GM18909 (cell line): ENCODE data around the gene CYP4F8.
"Not testable (repeated sequence)": the region's sequence is repeated elsewhere in the genome, so short reads cannot be mapped to it uniquely, and the experiment has no call there.

Experiments used
- ATAC-seq: cut with Tn5 transposase; IDR thresholded peaks from one replicate; pipeline ENCODE4 v1.9.1; 2021; ENCODE audit warnings: mild to moderate bottlenecking; ENCODE audit not compliant: unreplicated experiment, poor library complexity

The CYP4F8 gene

GRCh38 chr19:15641901-15642491 lies 27.0 kb downstream of the CYP4F8 start:
- ATAC-seq, result no peak

GRCh38 chr19:15642807-15643206 lies 27.8 kb downstream of the CYP4F8 start:
- ATAC-seq, result no peak

GRCh38 chr19:15643387-15643786 lies 28.4 kb downstream of the CYP4F8 start:
- no peak for ATAC-seq

DNA sequence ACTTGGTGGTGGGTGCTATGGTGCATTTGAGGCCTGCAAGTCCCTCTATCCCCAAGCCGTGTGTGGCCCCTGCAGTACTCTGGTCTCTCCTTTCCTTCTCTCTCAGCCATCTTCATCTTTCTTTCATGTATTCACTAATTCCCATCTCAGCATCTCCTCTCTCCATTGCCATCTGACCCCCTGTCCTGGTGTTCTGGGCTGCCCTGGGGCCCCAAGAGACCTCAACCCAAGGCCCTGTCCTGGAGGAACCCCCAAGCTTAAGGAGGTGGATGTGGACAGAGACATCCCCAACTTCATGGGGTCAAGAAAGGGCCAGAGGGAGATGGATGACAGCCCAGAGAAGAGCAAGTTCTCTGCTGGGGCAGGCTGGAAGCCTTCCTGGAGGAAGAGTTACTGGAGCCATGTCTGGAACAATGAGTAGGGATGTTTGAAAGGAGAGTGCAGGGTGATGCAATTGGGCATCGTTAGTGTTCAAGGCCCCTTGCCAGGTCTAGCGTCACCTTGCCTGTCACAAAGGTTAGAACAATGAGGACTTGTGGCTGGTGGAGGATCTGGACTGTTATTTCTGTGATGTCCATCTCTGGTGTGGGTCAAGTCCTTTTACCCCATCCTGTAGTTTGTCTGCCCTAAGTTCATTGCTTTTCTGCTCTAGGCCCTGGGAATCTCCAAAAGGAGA lies 29.2 kb downstream of the CYP4F8 start:
- no peak for ATAC-seq

DNA sequence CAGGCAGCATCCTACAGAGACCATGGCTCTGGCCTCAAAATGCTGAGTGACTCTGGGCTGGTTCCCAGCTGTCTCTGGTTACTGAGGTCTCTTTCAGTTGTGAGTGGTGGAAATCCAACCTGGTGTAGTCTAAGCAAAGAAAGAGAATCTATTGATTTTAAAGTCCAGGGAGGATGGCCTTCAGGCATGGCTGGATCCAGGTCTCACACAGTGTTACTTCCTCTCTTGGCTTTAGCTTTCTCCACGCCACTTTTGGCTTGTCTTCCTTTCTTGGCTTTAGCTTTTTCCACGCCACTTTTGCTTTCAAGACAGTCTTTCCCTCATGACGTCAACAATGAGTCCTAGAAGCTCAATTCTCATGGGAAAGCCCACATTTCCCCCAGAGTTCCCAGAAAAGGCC lies 29.8 kb downstream of the CYP4F8 start:
- ATAC-seq, result no peak

GRCh38 chr19:15649526-15649925 lies 34.5 kb downstream of the CYP4F8 start:
- ATAC-seq, result no peak

DNA sequence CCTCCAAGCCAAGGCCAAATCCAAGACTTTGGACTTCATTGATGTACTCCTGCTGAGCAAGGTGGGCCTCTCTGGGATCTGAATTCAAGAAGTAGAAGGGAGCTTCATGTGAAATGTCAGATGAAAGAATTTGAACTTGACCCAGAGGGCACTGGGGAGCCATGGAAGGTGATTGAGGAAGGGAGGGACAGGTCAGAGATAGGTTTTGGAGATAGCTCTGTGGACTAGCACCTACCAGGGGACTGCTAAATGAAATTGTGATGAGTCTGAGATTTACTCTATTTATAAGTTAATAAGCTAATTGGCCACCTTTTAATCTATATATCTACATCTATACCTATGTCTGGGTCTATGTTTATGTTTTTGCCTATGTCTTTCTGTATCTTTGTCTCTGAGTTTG lies 35.1 kb downstream of the CYP4F8 start:
- ATAC-seq, result not testable (repeated sequence)

DNA sequence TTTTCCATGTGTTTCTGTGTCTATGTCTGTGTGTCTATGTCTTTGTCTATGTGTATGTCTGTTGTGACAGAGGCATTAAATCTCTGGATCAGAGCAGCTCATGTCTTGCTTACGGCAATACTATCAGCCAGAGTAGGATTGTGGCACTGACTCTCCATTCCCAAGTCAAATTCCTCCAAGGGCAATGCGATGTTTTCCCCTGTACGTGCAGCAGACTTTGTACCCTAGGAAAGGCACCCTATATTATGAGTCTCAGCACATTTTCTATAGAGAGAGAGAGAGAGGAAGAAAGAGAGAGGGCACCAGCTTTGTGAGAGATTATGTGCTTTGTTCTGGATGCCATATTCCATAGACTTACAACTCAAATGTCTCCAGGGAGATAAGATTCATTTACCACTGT lies 36.8 kb downstream of the CYP4F8 start:
- ATAC-seq, result no peak

- ATAC-seq, result no peak
Measured at GRCh38 chr19:15652559-15653278, 37.7 kb downstream of the CYP4F8 start.

- no peak for ATAC-seq
Measured at GRCh38 chr19:15656467-15656866, 41.4 kb downstream of the CYP4F8 start.

DNA sequence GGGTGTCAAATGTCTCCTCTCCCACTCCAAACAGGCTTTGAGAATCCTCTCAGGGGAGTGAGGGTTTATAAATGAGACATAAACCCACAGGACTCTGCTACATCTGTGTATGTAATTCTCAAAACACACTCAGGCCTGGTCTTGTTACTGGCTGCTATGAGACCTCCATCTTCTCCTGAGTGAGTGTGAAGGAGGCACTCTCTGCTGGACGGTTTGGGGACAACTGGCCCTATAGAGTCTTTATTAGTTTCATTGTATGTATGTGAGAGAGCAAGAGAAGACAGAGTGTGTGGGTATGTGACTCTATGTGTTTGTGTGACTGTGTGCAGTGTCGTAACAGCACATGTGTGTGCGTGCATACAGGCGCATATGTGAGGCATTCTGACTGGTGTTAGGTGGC lies 48.2 kb downstream of the CYP4F8 start:
- no peak for ATAC-seq

GRCh38 chr19:15666186-15666585 lies 51.2 kb downstream of the CYP4F8 start:
- ATAC-seq, result no peak

- no peak for ATAC-seq
Measured at GRCh38 chr19:15666883-15667282, 51.9 kb downstream of the CYP4F8 start.

- ATAC-seq, result no peak
Measured at GRCh38 chr19:15669440-15669839, 54.4 kb downstream of the CYP4F8 start.

DNA sequence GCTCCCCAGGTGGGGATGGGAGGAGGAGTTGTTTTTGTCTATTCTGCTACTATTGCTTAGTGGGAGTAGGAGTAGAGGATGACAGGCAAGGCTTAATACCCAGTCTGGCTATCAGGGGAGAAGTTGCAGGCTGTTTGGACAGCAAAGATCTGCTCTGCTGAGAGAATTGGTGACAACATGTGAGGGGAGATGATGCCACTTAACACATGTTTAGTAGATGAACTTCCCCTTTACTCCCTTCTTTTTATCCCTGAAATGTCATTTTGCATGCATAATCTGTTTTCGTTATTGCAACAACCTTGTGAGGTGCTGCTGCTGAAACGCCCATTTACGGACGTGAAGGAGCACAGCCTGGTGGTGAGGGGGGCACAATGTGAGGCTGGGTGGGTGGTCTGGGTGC lies 54.9 kb downstream of the CYP4F8 start:
- ATAC-seq, result no peak

DNA sequence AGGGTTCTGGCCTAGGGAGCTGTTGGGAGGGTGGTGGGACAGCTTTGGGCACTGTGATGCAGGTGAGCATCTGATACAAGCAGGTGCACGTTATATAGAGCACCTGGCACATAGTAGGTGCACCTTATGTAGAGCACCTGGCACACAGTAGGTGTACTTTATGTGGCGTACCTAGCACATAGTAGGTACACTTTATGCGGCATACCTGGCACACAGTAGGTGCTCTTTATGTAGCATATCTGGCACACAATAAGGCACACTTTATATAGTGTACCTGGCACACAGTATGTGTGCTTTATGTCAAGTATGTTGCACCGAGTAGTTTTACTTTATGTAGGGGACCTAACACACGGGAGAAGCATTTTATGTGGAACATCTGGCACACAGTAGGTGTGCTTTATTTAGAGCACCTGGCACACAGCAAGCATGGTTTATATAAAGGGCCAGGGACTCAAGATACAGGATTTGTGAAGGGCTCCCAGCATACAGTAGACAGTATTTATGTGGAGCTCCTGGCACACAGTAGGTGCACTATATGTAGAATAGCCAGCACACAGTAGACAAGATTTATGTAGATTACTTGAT lies 56.3 kb downstream of the CYP4F8 start:
- ATAC-seq, result no peak

GRCh38 chr19:15671891-15672579 lies 57.0 kb downstream of the CYP4F8 start:
- no peak for ATAC-seq

DNA sequence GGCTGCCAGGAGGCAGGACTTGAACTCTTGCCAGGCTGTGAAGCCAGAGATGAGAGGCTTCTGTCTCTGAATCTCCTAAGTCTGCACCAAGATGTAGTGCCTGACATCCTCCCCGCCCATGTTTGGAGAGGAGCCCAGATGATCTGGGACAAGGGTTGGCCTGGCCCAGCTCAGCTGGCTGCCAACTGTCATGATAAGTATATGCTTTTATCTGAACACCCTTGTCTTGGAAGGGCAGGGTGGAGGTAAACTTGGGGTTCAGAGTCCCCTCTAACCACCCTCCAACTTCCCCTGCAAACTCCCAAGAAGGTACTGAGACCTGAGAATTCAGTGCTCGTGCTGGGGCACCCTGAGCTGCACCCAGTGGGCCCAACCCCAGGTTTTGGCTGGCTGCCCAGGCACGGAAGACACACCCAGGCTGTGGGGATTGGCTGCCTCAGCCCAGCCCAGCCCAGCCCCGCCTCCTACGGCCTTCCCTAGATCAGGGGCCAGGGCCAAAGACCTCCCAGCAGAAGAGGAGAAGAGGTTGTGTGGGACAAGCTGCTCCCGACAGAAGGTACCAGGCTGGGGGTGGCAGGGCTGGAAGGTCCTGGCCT lies 57.7 kb downstream of the CYP4F8 start, which contains the start of gene CYP4F12:
CYP4F12 (plus strand) TSS at position 508 of the 596 bp plus-strand sequence. CDS start 443 bp downstream, outside the sequence.
- no peak for ATAC-seq

DNA sequence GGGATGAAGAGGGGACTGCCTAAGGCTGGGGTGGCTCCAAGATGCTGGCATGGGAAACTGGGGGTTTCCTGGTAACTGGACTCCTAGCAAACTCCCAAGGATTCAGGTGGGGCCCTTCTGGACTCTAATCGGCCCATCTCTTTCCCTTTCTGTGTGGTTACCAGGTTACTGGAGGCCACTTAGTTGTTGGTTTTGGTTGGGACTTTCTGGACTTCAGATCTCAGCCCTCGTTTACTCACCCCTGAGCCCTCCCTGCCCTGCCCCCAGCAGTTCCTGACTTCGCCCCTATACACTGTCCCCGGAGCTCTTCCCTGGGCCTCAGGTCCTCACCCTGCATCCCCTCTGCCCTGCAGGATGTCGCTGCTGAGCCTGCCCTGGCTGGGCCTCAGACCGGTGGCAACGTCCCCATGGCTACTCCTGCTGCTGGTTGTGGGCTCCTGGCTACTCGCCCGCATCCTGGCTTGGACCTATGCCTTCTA lies 58.2 kb downstream of the CYP4F8 start:
- ATAC-seq, result no peak

DNA sequence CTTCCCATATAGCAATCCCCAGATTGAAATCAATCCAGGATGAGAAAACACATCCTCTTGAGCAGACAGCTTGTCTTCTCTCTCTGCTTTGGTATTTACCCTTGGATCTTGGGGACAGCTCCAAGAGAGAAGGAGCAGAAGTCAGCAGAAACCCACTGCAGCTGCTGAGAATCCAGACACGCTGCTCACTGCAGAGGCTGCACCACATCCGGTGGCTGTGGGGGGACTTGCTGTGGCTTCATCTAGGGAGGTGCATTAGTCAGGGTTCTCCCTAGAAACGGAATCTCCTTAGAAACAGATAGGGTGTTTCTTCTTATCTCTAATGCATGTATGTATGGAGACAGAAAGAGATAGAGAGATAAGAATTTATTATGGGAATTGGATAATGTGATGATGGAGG lies 60.5 kb downstream of the CYP4F8 start:
- no peak for ATAC-seq
